ENCODE data around the gene CPLANE1. TPM values are rescaled to one million over a fixed set of nuclear protein-coding genes. Genes with fewer than 3 reads are reported as not detected.

CPLANE1 gene
- 22.5 and 23.9 TPM in 2 replicates for total RNA-seq

DNA sequence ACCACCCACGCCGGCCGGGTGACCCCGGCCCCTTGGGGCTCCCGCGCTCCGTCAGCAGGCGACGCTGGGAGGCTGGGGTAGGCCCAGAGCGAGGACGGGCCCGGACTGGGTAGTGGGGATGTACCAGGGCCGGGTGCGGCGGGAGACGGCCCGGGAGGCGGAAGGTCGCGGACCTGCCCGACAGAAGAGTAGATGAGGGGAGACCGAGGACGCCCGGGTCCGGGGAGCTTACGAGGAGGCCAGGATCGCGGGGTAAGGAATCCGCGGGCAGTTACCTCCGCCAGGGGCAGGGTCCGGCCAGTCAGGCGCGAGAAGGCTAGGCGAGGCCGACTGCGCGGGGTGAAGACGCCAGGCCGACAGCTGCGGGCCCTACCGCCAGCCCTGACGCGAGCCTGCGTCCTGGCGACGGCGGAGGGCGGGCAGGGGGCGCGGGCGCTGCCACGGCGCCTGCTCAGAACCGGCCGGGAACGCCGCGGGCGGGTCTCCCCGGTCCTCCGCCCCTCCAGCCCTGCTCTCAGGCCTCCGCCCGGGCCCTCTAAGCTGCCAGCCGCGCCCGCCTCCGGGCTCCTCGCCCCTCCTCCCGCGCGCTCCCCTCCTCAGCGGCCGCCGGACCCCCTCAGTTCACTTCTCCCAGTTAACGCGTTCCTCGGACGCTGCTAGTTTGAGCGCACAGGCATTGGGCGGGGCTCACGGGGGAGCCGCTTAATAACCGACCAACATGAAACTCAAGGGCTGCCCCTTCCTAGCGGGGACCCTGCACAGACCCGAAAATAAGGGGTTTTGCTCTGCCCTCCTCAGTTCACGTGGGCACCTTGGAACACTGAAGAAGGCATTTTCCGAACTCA, at the start of gene CPLANE1:
Gene CPLANE1 (minus strand): TSS at position 407 of the 845 bp plus-strand sequence. CDS start 1,678 bp downstream, outside the sequence.

Small RNA genes lying within 50 kb of the gene (small RNA-seq; reads per million reads assigned to genes)
- gene C8orf59P2 = not detected

Other genes starting within 250 kb of the CPLANE1 start
- gene NUP155, start 121.7 kb upstream of the CPLANE1 start, total RNA-seq = 37.9 and 50.6 TPM in 2 replicates
- gene WDR70, start 129.9 kb upstream of the CPLANE1 start, total RNA-seq = 23.2 and 34.4 TPM in 2 replicates

Data from vein endothelial cell (primary cell).